Peyer's patch (tissue), 4 donors: ENCODE measurements around the gene EPN1. TPM values are rescaled to one million over a fixed set of nuclear protein-coding genes. Genes with fewer than 3 reads are reported as not detected.

Experiments used
- DNase-seq, 3 donors: peaks; one replicate each; pipeline ENCODE4 v3.0.0-alpha.2; 2017 to 2019
- H3K27ac ChIP-seq, 4 donors: fragments of 200-600 bp; sonication (generic); one replicate each; pipeline ENCODE4 v1.5.1; 2016 to 2019
- H3K27me3 ChIP-seq, 2 donors: fragments of 200-600 bp; sonication (generic); one replicate each; pipeline ENCODE4 v1.5.1; 2019
- H3K36me3 ChIP-seq, 3 donors: fragments of 200-600 bp; sonication (generic); one replicate each; pipeline ENCODE4 v1.5.1; 2016 to 2019
- H3K4me1 ChIP-seq, 4 donors: fragments of 200-600 bp; sonication (generic); one replicate each; pipeline ENCODE4 v1.5.1; 2016 to 2019
- H3K4me3 ChIP-seq, 4 donors: fragments of 200-600 bp; sonication (generic); 1 replicate in 3 of 4; 2 replicates in 1 of 4; pipeline ENCODE4 v1.5.1; 2016 to 2019; ENCODE audit warnings: mild to moderate bottlenecking in 1 of 4
- H3K9me3 ChIP-seq, 4 donors: fragments of 200-600 bp; sonication (generic); one replicate each; pipeline ENCODE4 v1.5.1; 2016 to 2019; ENCODE audit warnings: mild to moderate bottlenecking in 1 of 4
- CTCF ChIP-seq, 6 experiments: fragments of 450-650 bp in 4 of 6; fragments of 200-600 bp in 2 of 6; sonication (generic) in 1 of 6; IDR thresholded peaks; one replicate each; pipeline ENCODE4 v1.5.1; 2017 to 2019; ENCODE audit warnings: antibody characterized with exemption in 6 of 6, mild to moderate bottlenecking in 3 of 6, moderate library complexity in 1 of 6
- POLR2A ChIP-seq, 2 donors: fragments of 450-650 bp; IDR thresholded peaks; one replicate each; pipeline ENCODE4 v1.5.1; 2017; ENCODE audit warnings: antibody characterized with exemption in 2 of 2, mild to moderate bottlenecking in 2 of 2, moderate library complexity in 2 of 2
- total RNA-seq, 4 donors: library from RNA; depleted of rRNA; stranded (reverse); fragments of >200 nt; gene quantifications; one replicate each; pipeline ENCODE4 v1.1.0, GENCODE V29; 2016

Gene EPN1
- total RNA-seq = 100 to 1,000 TPM; 120 to 241 (median 163) TPM

- Histone ChIP-seq H3K36me3 (peaks cover 0 to 52% (median 0%) of the 10 kb centered on the region in 3 donors), H3K4me1 (peaks cover 4 to 57% (median 25%) of the 10 kb centered on the region in 4 donors), H3K27ac (peak within 1 kb of the TSS; percentile 93 to 97 (median 94)), H3K27me3 (no peaks in the 10 kb centered on the region), H3K9me3 (no peaks in the 10 kb centered on the region), H3K4me3 (peak within 1 kb of the TSS; percentile 74 to 94 (median 86))
- DNase-seq = peak; percentile 96 to 99 (median 98)
- TF ChIP-seq CTCF (IDR thresholded peaks at IDR 0.05) (peak in 1 of 6 experiments; percentile 23), POLR2A (IDR thresholded peaks at IDR 0.05) (peak; percentile 58 to 66)
Observed at GRCh38 chr19:55674841-55675660, at the start of gene EPN1. Gene EPN1 (plus strand): TSS chr19:55675226. CDS start chr19:55678628, 3,402 bp downstream.

- Histone ChIP-seq H3K4me1 (peaks cover 0 to 6% (median 0%) of the 10 kb centered on the region in 4 donors), H3K9me3 (no peaks in the 10 kb centered on the region), H3K27ac (no peak overlapping the region), H3K4me3 (no peak overlapping the region), H3K27me3 (no peaks in the 10 kb centered on the region), H3K36me3 (peaks cover 0 to 12% (median 0%) of the 10 kb centered on the region in 3 donors)
- DNase-seq = peak in 2 of 3 donors; percentile 50 to 68
- TF ChIP-seq CTCF (IDR thresholded peaks at IDR 0.05) = no peak
- TF ChIP-seq POLR2A (IDR thresholded peaks at IDR 0.05) = no peak
Observed at GRCh38 chr19:55626350-55626749, 48.7 kb upstream of the EPN1 start.

GRCh38 chr19:55632463-55632834, 42.6 kb upstream of the EPN1 start:
- peaks cover 6 to 19% (median 10%) of the 10 kb centered on the region in 4 donors for H3K4me1 ChIP-seq
- no peaks in the 10 kb centered on the region for H3K9me3 ChIP-seq
- peak; percentile 54 to 100 (median 98) for DNase-seq
- H3K27ac ChIP-seq = no peak overlapping the region
- no peak overlapping the region for H3K4me3 ChIP-seq
- no peak for TF ChIP-seq POLR2A (IDR thresholded peaks at IDR 0.05)
- TF ChIP-seq CTCF (IDR thresholded peaks at IDR 0.05) = peak; percentile 86 to 98 (median 94)
- H3K36me3 ChIP-seq = no peaks in the 10 kb centered on the region
- H3K27me3 ChIP-seq = no peaks in the 10 kb centered on the region

DNA sequence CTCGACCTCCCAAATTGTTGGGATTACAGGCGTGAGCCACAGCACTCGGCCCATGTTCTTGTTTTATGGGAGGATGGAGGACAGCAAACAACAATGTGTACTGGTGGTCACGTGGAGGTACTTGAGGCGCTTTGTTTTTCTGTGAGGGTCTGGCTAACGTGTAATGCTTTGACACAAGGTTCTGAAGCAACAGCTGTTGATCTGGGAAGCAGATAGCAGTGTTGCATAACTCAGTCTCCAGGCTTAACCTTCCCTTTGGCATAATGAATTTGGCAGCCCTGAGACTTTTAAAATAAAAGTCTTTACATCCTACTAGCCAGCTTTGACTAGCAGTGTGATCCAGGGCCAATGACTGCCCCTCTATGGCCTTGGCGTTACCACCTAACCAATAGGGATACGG, 41.2 kb upstream of the EPN1 start:
- Histone ChIP-seq H3K27me3 (no peaks in the 10 kb centered on the region), H3K36me3 (peaks cover 0 to 6% (median 0%) of the 10 kb centered on the region in 3 donors), H3K4me3 (no peak overlapping the region), H3K9me3 (no peaks in the 10 kb centered on the region), H3K27ac (peak overlapping the region in 2 of 4 donors; percentile 56 to 91), H3K4me1 (peaks cover 6 to 30% (median 10%) of the 10 kb centered on the region in 4 donors)
- no peak for DNase-seq
- TF ChIP-seq CTCF (IDR thresholded peaks at IDR 0.05) (no peak), POLR2A (IDR thresholded peaks at IDR 0.05) (no peak)

- H3K36me3 ChIP-seq = peaks cover 0 to 6% (median 0%) of the 10 kb centered on the region in 3 donors
- no peak for DNase-seq
- peak overlapping the region; percentile 91 to 99 (median 96) for H3K27ac ChIP-seq
- TF ChIP-seq POLR2A (IDR thresholded peaks at IDR 0.05) (no peak), CTCF (IDR thresholded peaks at IDR 0.05) (no peak)
- no peaks in the 10 kb centered on the region for H3K27me3 ChIP-seq
- H3K4me3 ChIP-seq = peak overlapping the region; percentile 64 to 98 (median 89)
- H3K9me3 ChIP-seq = no peaks in the 10 kb centered on the region
- peaks cover 6 to 40% (median 13%) of the 10 kb centered on the region in 4 donors for H3K4me1 ChIP-seq
Observed at GRCh38 chr19:55635334-55635717, 39.7 kb upstream of the EPN1 start.
